ENCODE data around the gene LEPROT.
"Not testable (repeated sequence)": the region's sequence is repeated elsewhere in the genome, so short reads cannot be mapped to it uniquely, and the experiment has no call there.

The LEPROT gene, protein sequence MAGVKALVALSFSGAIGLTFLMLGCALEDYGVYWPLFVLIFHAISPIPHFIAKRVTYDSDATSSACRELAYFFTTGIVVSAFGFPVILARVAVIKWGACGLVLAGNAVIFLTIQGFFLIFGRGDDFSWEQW

GRCh38 chr1:65420590-65421350 is at the start of gene LEPROT, which contains the start of gene LEPR:
TSS of gene LEPROT (plus strand) at chr1:65420668. CDS start at chr1:65420725, 57 bp downstream.
TSS of gene LEPR (plus strand) at chr1:65420668. CDS start at chr1:65565566, 144,898 bp downstream.
- no peak for DNase-seq (ENCODE audit: low read depth in 3 of 3)

DNA sequence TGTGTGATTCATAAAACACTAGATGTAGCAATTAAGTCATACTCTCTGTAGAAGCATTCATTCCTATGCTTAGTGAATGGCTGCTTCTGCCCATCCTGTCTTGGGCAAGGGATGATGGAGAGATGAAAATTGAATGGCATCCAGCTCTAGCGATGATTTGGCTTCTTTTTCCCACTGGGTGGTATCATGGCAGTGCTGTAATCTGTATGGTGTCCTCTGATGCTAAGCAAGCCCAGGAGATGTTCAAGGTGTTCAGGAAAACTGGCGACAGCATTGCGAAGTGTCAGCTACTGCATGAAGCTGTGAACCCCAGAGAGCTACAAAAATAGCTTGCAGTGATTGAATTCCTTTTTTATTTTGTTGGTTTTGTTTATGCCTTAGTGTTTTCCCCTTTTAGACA is 48.9 kb upstream of the LEPROT start:
- no peak for DNase-seq (ENCODE audit: low read depth in 3 of 3)

GRCh38 chr1:65372557-65372956 is 47.9 kb upstream of the LEPROT start:
- DNase-seq (ENCODE audit: low read depth in 3 of 3), result no peak

DNA sequence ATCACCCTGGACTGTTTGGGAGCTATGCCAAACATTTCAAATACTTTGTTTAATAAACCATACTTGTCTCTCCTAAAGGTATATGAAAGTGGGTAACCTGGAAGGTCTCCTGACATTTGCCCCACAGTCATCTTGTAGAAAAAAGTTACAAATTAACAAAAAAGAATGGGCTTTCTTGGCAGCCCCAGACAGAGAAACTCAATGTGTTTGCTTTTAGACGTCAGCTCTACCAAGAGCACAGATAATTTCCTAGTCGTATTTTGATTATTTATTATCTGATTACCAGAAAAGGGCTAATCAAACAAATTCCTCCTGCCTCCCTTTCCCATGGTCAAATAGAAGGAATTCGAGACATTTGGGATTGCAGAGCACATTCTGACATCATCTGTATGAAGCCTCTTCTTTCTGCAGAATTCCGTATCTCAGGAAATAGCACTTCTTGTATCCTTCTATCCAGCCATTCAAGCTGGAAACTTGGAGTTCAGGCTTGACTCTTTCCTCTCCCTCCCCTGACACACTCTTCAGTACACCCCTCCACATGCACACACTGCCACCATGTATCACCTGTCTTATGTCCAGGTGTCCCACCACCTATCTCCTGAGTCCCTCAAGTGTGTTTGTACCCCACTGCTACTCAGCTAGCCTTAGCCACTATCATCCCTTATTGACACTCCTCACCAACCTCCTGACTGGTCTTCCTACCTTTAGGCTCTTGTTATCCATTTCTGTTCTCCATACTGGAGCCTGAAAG is 42.8 kb upstream of the LEPROT start:
- no peak for DNase-seq (ENCODE audit: low read depth in 3 of 3)

DNA sequence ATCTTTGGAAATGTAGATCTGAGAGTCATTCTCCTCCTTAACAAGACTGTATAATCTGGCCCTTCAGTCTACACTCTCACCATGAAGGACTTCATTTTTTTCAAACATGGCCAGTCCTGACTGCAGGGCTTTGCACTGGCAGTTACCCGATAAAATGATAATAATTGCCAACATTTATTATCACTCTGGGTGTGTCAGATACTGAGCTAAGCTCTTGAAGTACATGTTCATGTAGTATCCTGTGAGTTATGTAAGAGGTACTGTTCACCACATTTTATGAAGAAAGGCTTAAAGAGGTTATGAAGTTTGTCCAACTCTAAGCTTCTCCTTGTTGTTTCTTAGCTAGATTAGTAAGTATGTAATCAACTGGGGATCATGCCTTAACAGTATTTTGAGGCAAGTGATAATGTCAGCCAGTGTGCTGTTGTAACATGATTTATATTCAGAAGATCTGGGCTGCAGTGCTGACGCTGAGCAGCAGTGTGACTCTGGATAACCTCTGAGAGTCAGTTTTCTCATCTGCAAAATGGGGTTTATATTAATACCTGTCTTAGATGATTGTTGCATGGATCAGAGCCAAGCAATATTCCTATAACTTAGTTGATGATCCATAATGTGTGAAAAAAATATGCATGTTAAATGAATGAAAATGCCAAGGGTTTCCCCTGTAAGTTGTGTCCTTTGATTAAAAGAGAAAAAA is 42.1 kb upstream of the LEPROT start:
- no peak for DNase-seq (ENCODE audit: low read depth in 3 of 3)

- DNase-seq (ENCODE audit: low read depth in 3 of 3), result not testable (repeated sequence)
Observed at GRCh38 chr1:65384426-65384825, 36.0 kb upstream of the LEPROT start.

DNA sequence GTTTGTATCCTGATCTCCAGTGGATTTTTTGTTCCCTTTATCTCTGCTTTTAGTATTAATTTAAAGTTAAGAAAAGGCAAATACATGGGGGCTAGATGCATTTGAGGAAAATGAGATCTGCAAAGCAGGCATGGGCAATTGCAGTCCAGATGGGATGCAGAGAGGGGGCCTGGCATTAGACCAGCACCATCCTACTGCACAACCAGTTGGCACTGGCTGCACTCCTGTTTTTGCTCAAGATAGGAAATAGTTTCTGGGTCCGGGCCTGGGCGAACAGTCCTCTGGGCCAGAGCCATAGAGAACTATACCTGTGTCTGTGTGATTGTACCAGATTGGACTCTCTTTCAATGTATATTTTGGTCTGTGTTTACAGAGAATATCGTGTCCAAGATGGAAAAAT is 34.0 kb upstream of the LEPROT start:
- no peak for DNase-seq (ENCODE audit: low read depth in 3 of 3)

DNA sequence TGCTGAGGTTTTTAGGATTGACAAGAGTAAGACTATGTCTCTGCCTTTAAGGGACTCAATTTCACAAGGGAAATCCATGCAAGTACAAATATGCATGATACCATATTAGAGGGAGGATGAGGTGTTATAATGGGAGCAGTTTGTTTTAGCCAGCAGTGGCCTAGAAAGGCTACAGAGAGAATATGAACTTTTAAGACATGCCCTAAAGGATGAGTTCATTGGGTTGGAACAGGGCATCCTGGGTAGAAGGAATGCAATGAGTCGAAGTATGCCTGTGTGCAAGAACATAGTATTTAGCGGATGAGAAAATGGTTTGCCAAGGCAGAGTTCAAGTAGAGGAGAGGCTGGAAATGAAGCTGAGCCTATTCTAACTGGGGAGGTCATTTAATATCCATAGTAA is 32.6 kb upstream of the LEPROT start:
- no peak for DNase-seq (ENCODE audit: low read depth in 3 of 3)

- no peak for DNase-seq (ENCODE audit: low read depth in 3 of 3)
Observed at GRCh38 chr1:65388908-65389695, 31.4 kb upstream of the LEPROT start.

DNA sequence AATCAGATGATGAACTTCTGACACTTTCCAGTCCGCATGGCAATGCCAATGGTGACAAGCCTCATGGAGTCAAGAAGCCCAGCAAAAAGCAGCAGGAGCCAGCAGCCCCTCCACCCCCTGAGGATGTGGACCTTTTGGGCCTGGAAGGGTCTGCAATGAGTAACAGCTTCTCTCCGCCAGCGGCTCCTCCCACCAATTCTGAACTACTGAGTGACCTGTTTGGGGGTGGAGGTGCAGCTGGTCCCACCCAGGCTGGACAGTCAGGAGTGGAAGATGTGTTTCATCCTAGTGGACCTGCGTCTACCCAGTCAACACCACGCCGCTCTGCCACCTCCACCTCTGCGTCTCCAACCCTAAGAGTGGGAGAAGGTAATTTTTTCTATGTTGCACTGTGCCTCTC is 28.0 kb upstream of the LEPROT start:
- no peak for DNase-seq (ENCODE audit: low read depth in 3 of 3)

DNA sequence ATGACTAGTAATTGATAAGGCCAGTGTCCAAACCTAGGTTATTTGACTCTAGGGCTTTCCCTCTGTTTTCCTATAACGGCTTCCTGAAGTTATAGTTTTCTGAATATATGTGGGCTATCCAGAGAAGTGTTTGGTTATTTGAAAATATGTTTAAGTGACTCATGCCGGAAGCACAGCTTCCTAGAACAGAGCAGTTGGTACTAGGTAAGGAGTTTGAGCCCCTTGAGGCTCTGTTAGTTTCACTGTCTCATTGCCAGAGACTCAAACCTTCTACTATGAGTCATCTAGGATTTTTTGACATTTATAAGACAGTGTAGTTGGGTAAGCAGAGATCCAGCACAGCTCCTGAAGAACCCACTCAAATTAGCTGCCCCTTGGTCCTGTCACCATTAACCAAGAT is 27.1 kb upstream of the LEPROT start:
- DNase-seq (ENCODE audit: low read depth in 3 of 3), result no peak

DNA sequence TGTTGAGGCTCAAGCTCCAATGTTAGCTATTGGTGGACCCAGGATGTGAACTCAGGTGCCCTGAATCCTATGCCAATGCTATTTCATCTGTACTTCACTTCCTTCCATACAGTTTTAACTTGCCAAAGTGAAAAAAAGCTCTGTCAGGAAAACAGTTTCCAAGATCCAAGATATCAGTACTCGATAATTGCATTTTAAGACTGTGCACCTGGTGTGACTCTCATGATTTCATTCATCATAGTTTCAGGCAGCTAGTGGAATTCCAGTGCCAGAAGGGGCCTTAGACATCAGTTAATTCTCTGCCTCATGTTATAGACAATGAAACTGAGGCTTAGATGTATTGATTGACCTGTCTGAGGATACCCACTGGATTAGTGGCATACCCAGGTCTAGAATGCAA is 26.5 kb upstream of the LEPROT start:
- no peak for DNase-seq (ENCODE audit: low read depth in 3 of 3)

DNA sequence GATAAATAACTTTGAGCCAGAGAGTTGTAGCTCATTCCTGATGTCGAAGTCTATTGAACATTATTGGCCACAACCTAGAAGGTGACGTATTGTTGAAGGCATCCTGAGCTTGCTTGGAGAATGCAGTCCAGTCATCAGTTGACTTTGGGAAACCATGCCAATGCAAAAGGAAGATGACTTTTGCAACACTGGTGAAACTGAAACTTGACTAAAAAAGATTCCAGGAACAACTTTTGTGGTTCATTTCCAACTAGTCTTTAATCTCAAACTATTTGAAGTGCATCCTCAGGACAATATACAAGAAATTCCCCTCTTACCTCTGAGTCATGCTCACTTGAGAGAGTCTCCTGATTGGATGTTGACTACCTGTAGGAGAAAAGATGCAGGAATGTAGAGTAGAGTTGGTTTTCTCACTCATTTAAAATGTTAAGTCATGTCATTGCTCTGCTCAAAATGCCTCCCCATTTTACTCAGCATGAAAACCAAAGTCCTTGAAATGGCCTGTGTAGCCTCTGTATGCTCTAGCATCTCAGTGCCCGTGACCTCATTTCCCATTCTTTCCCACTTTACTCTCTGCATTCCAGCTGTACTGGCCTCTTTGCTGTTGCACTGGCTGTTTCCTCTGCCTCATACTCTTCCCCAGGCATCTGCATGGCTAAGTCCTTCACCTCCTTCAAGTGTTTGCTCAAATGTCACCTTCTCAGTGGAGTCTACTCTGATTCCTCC is 24.4 kb upstream of the LEPROT start:
- DNase-seq (ENCODE audit: low read depth in 3 of 3), result no peak

DNA sequence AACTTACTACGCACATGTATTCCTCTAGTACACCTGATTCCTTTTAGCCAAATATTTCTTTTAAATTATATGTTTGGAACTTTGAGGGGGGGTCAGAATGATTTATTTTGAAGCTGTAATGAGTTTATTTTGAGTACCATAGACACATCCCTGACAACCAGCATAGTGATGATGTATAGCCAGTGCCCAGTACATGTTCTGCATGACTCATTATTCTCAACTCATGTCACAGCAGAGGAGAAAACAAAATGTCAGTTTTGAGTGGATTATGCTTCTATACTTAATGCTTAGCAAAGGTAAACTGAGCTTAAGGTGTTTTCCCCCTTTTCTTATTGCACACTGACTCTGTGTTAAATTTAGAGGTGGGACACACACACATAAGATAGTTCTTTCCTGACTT is 22.4 kb upstream of the LEPROT start:
- no peak for DNase-seq (ENCODE audit: low read depth in 3 of 3)

DNA sequence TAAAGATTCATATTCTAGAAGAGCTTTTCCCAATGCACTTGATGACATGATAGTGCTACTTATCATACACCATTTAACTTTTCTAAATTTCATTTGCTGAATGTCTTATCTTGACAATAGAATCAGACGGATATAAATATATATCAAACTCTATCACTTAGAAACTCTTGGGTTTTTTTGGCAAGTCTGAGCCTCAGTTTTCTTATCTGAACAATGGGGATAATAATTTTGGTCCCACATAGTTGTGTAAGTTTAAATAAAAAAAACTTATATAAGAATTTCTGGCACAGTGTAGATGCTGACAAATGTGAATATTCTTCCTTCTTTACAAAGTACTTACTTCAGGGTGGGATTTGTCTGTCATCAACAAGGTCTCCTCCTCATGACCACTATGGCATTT is 21.5 kb upstream of the LEPROT start:
- DNase-seq (ENCODE audit: low read depth in 3 of 3), result no peak

- no peak for DNase-seq (ENCODE audit: low read depth in 3 of 3)
Observed at GRCh38 chr1:65401612-65402011, 18.9 kb upstream of the LEPROT start.

DNA sequence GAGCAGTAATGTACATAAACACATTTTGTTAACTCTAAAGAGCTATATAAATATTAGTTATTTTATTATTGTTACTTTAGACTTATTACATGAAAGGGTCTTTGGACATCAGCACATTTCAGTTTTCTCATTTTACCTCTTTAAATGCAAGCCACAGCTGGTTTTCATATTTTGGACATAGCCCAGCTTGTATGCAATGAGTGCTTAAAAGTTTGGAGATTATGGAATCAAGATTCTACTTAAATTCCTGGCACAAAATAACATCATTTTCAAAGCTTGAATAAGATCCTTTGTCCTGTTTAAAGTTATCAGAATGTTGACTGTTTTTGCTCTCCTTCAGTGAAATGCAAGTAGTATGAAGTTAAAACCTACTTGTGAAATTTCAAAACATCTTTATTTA is 15.5 kb upstream of the LEPROT start:
- no peak for DNase-seq (ENCODE audit: low read depth in 3 of 3)

GRCh38 chr1:65407877-65408276 is 12.6 kb upstream of the LEPROT start:
- DNase-seq (ENCODE audit: low read depth in 3 of 3), result no peak

- DNase-seq (ENCODE audit: low read depth in 3 of 3), result no peak
Observed at GRCh38 chr1:65409314-65409713, 11.2 kb upstream of the LEPROT start.

GRCh38 chr1:65409816-65410326 is 10.6 kb upstream of the LEPROT start:
- DNase-seq (ENCODE audit: low read depth in 3 of 3), result no peak

Measured in stimulated activated CD4-positive, alpha-beta T cell treated with anti-CD3 and anti-CD28 coated beads, TNF-alpha, amount 100 ng/mL, for 48 hours (primary cell).